RWPE1 (cell line): ENCODE measurements around the gene DOCK7.
A peak's percentile ranks its signal among the peaks of the same experiment; 100 is the strongest.

Source experiments
- CTCF ChIA-PET: fragments of 350-600 bp; sonication (Branson Sonifier 250); formaldehyde crosslinking; extraction: SDS; loops from one replicate; lab custom pipeline; 2021; lab: Yijun Ruan, JAX
- POLR2A ChIA-PET: fragments of 400-600 bp; formaldehyde crosslinking; extraction: SDS; loops from one replicate; lab custom pipeline; 2020; ENCODE audit warnings: antibody characterized with exemption; ENCODE audit not compliant: low non-redundant PET; lab: Yijun Ruan, JAX
- DNase-seq: peaks from one replicate; pipeline ENCODE4 v3.0.0; 2012; ENCODE audit warnings: low spot score
- H3K27ac ChIP-seq: fragments of 450-650 bp; 2 replicates; pipeline ENCODE4 v1.5.1; 2017
- CTCF ChIP-seq: fragments of 450-650 bp; conservative IDR thresholded peaks from 2 replicates; pipeline ENCODE4 v1.5.1; 2017; ENCODE audit warnings: low read depth, mild to moderate bottlenecking

Gene DOCK7

GRCh38 chr1:62513013-62513412, 175.2 kb downstream of the DOCK7 start:
- POLR2A ChIA-PET: no interaction called here
- H3K27ac ChIP-seq: no peak overlapping the region
- DNase-seq: no peak
- CTCF ChIA-PET: no interaction called here
- TF ChIP-seq CTCF: no peak

GRCh38 chr1:62509028-62509427, 179.2 kb downstream of the DOCK7 start:
- no peak for DNase-seq
- H3K27ac ChIP-seq: no peak overlapping the region
- POLR2A ChIA-PET: no interaction called here
- CTCF ChIA-PET: interaction anchor here (0.6 to 1.8 kb wide), 6 partner anchors 8 to 73 kb away, joined by 3 to 16 read pairs (median 4); no protein-coding TSS in a partner anchor
- no peak for TF ChIP-seq CTCF

- H3K27ac ChIP-seq: no peak overlapping the region
- ChIA-PET POLR2A (no interaction called here), CTCF (interaction anchor here (0.6 to 1.8 kb wide), 11 partner anchors 8 to 1513 kb away, joined by 3 to 16 read pairs (median 4); no protein-coding TSS in a partner anchor)
- DNase-seq: peak; percentile 21
- peak; percentile 73 for TF ChIP-seq CTCF
These were observed 179.9 kb downstream of the DOCK7 start for GRCh38 chr1:62508187-62508758.

- no peak overlapping the region for H3K27ac ChIP-seq
- ChIA-PET CTCF (interaction anchor here (2.9 kb wide), 1 partner anchor 8 kb away, joined by 16 read pairs; no protein-coding TSS in a partner anchor), POLR2A (no interaction called here)
- no peak for TF ChIP-seq CTCF
- no peak for DNase-seq
These were observed 188.0 kb downstream of the DOCK7 start for GRCh38 chr1:62500210-62500609.

- CTCF ChIA-PET: interaction anchor here (0.5 to 0.6 kb wide), 2 partner anchors 14 to 23 kb away, joined by 3 to 4 read pairs; no protein-coding TSS in a partner anchor
- POLR2A ChIA-PET: interaction anchor here (0.6 to 0.7 kb wide), 2 partner anchors 36 to 334 kb away, joined by 3 to 4 read pairs; no protein-coding TSS in a partner anchor
- no peak overlapping the region for H3K27ac ChIP-seq
- no peak for TF ChIP-seq CTCF
- no peak for DNase-seq
These were observed 194.0 kb downstream of the DOCK7 start for GRCh38 chr1:62494137-62494536.

GRCh38 chr1:62493656-62494055, 194.5 kb downstream of the DOCK7 start:
- DNase-seq: peak; percentile 28
- ChIA-PET POLR2A (interaction anchor here (0.7 kb wide), 1 partner anchor 334 kb away, joined by 3 read pairs; no protein-coding TSS in a partner anchor), CTCF (interaction anchor here (0.5 to 0.6 kb wide), 2 partner anchors 15 to 22 kb away, joined by 3 to 4 read pairs; no protein-coding TSS in a partner anchor)
- no peak overlapping the region for H3K27ac ChIP-seq
- no peak for TF ChIP-seq CTCF
